ENCODE data around the gene SH2D1B.

The SH2D1B gene

DNA sequence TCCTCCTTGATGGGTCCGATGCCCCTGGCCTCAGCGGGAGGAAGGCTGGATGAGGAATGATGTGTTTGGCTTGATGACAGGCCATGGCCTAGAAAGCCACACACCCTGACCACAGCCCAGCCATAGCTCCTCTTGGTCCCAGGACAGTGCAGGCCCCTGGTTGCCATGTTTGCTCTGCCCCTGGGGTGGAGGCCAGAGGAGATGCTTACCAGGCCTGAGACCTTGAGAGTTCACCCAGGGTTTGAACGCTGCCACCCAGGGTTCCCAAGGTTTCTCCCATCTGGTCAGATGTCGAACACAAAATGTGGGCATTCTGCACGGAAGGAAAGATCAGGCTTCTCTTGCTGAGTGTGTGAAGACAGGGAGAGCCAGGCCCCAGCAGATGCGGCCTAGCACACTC, 27.8 kb downstream of the SH2D1B start:
- DNase-seq (ENCODE audit: insufficient read length, low spot score) (no peak), FAIRE-seq (no peak)
- TF ChIP-seq TAF1 (IDR thresholded peaks at IDR 0.05; ENCODE audit: low read depth, low read length) (no peak), SPI1 (IDR thresholded peaks at IDR 0.05; ENCODE audit: low read depth, low read length) (no peak), POLR2A (IDR thresholded peaks at IDR 0.05; ENCODE audit: low read depth, low read length) (no peak), POLR2AphosphoS5 (IDR thresholded peaks at IDR 0.05; ENCODE audit: low read depth, low read length) (no peak), PAX5 (IDR thresholded peaks at IDR 0.05; ENCODE audit: insufficient read depth, low read length, severe bottlenecking) (no peak), POU2F2 (IDR thresholded peaks at IDR 0.05; ENCODE audit: low read depth, low read length) (no peak)

GRCh38 chr1:162383516-162383915, 28.4 kb downstream of the SH2D1B start:
- TF ChIP-seq POLR2A (IDR thresholded peaks at IDR 0.05; ENCODE audit: low read depth, low read length) (no peak), POU2F2 (IDR thresholded peaks at IDR 0.05; ENCODE audit: low read depth, low read length) (no peak), TAF1 (IDR thresholded peaks at IDR 0.05; ENCODE audit: low read depth, low read length) (no peak), POLR2AphosphoS5 (IDR thresholded peaks at IDR 0.05; ENCODE audit: low read depth, low read length) (no peak), SPI1 (IDR thresholded peaks at IDR 0.05; ENCODE audit: low read depth, low read length) (no peak), PAX5 (IDR thresholded peaks at IDR 0.05; ENCODE audit: insufficient read depth, low read length, severe bottlenecking) (no peak)
- FAIRE-seq (no peak), DNase-seq (ENCODE audit: insufficient read length, low spot score) (no peak)

GRCh38 chr1:162383091-162383490, 28.8 kb downstream of the SH2D1B start:
- no peak for TF ChIP-seq PAX5 (IDR thresholded peaks at IDR 0.05; ENCODE audit: insufficient read depth, low read length, severe bottlenecking)
- no peak for TF ChIP-seq POLR2AphosphoS5 (IDR thresholded peaks at IDR 0.05; ENCODE audit: low read depth, low read length)
- no peak for TF ChIP-seq POLR2A (IDR thresholded peaks at IDR 0.05; ENCODE audit: low read depth, low read length)
- no peak for TF ChIP-seq TAF1 (IDR thresholded peaks at IDR 0.05; ENCODE audit: low read depth, low read length)
- TF ChIP-seq POU2F2 (IDR thresholded peaks at IDR 0.05; ENCODE audit: low read depth, low read length) = no peak
- TF ChIP-seq SPI1 (IDR thresholded peaks at IDR 0.05; ENCODE audit: low read depth, low read length) = no peak
- DNase-seq (ENCODE audit: insufficient read length, low spot score) = no peak
- no peak for FAIRE-seq

DNA sequence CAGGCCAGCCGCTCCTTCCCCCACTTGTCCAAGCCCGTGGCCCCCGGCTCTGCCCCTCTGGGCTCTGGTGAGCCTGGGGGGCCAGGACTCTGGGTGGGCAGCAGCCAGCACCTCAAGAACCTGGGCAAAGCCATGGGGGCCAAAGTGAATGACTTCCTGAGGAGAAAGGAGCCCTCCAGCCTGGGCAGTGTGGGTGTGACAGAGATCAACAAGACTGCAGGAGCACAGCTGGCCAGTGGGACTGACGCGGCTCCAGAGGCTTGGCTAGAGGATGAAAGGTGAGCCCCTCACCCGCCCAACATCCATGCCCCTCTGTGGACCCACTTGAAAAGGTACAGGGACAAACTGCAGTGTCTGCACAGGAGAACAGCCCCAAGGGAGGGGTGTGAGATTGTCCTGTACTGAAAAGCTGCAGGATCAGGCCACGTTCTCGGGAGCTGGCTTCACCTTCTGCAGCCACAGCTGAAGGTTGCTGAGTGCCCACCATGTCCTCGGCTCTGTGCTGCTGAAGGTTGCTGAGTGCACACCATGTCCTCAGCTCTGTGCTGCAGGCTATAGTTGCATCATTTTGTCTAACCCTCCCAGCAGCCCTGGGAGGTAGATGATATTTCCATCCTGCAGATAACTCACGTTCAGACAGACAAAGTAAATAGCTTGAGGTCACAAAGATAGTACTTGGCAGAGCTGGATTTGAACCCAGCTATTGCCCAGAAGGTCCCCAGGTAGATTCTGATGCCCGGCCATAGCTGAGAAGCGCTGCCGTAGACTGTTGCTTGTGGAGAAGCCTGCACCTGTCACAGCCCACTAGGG, 29.8 kb downstream of the SH2D1B start:
- no peak for FAIRE-seq
- DNase-seq (ENCODE audit: insufficient read length, low spot score) = no peak
- TF ChIP-seq POU2F2 (IDR thresholded peaks at IDR 0.05; ENCODE audit: low read depth, low read length) (no peak), POLR2A (IDR thresholded peaks at IDR 0.05; ENCODE audit: low read depth, low read length) (no peak)

DNA sequence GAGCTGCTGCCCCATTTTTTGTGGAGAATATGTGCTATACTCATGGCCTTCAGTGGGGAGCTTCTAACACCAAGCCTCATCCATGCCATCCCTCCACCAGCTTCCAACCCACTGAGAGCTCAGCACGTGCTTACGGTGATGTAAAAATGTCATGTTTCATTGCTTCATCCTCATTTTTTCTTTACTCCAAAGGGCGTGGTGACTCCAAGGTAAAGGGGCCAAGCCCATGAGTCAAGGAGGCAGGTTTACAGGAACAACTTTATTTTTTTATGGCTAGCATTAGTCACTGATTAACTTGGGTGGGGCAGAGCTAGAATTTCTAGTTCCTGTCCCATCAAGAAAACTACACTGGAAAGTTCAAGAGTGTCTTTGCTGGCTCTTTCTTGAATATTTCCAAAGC, 30.6 kb downstream of the SH2D1B start, which contains the start of gene C1orf226:
C1orf226 (plus strand) TSS at position 346 of the 400 bp plus-strand sequence. CDS start 174 bp downstream, outside the sequence.
- FAIRE-seq (no peak), DNase-seq (ENCODE audit: insufficient read length, low spot score) (no peak)

DNA sequence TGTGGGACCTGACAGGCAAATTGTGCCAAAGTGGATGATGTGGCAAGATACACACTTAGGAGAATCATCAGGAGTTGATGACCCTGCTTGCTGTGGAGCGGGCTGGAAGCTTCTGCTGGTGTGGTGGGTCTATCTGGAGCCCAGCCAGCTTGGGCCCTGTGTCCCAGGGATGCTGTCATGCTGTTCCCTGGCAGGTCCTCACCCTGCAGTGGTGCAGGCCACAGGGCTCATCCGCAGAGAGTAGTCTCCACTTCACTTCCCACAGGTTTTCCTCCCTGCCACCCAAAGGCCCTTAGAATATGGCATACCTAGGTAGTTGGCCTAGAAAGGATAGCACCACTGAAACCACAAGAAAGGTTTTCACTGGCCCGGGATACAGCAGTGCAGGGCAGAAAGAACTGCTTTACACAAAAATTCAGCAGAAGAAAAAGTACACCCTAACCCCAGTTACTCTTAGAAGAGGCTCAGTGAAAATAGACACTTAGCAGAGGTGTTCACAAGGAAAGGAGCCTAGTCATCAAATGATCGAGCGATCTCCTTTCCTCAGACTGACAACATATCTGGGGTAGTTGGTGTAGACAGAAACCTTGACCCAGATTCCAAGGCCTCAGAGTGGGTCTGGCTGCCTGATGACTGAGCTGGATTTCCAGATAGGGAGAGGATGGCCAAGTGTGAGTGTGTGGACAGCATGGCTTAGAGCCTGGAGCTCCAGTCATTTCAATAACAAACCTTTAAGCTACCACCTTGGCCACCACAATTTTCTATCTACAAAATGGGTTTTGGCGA, 31.7 kb downstream of the SH2D1B start:
- FAIRE-seq (no peak), DNase-seq (ENCODE audit: insufficient read length, low spot score) (no peak)
- TF ChIP-seq SPI1 (IDR thresholded peaks at IDR 0.05; ENCODE audit: low read depth, low read length) = no peak
- TF ChIP-seq POLR2AphosphoS5 (IDR thresholded peaks at IDR 0.05; ENCODE audit: low read depth, low read length) = no peak
- TF ChIP-seq TAF1 (IDR thresholded peaks at IDR 0.05; ENCODE audit: low read depth, low read length) = no peak
- no peak for TF ChIP-seq PAX5 (IDR thresholded peaks at IDR 0.05; ENCODE audit: insufficient read depth, low read length, severe bottlenecking)
- no peak for TF ChIP-seq POU2F2 (IDR thresholded peaks at IDR 0.05; ENCODE audit: low read depth, low read length)
- no peak for TF ChIP-seq POLR2A (IDR thresholded peaks at IDR 0.05; ENCODE audit: low read depth, low read length)

More for the DNA sequence above, 30.6 kb downstream of the SH2D1B start, which contains the start of gene C1orf226:
- TF ChIP-seq SPI1 (IDR thresholded peaks at IDR 0.05; ENCODE audit: low read depth, low read length) (no peak), PAX5 (IDR thresholded peaks at IDR 0.05; ENCODE audit: insufficient read depth, low read length, severe bottlenecking) (no peak), TAF1 (IDR thresholded peaks at IDR 0.05; ENCODE audit: low read depth, low read length) (no peak), POU2F2 (IDR thresholded peaks at IDR 0.05; ENCODE audit: low read depth, low read length) (no peak), POLR2AphosphoS5 (IDR thresholded peaks at IDR 0.05; ENCODE audit: low read depth, low read length) (no peak), POLR2A (IDR thresholded peaks at IDR 0.05; ENCODE audit: low read depth, low read length) (no peak)

DNA sequence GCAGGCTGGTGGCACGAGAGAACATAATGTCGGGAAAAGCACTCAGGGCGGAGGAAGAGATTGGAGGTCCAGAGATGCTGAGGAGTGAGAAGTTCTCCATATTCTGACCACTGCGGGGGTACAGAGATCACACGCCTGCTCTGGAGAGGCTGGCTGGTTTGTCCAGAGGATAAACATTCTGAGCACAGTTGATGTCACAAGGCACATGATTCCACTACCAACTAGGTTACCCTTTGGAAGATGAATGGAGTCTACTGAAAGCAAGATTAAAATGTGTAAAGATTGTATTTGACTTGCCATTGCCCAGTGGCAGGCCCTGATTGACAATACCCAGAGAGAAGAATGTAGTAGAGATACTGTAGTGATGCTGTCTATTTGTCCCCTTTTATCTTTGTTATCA, 35.2 kb downstream of the SH2D1B start, which contains the start of gene SPATA46:
SPATA46 (minus strand) TSS at position 164 of the 400 bp plus-strand sequence; CDS start at position 100, 64 bp downstream.
- no peak for FAIRE-seq
- TF ChIP-seq TAF1 (IDR thresholded peaks at IDR 0.05; ENCODE audit: low read depth, low read length) (no peak), SPI1 (IDR thresholded peaks at IDR 0.05; ENCODE audit: low read depth, low read length) (no peak), POLR2AphosphoS5 (IDR thresholded peaks at IDR 0.05; ENCODE audit: low read depth, low read length) (no peak), PAX5 (IDR thresholded peaks at IDR 0.05; ENCODE audit: insufficient read depth, low read length, severe bottlenecking) (no peak), POLR2A (IDR thresholded peaks at IDR 0.05; ENCODE audit: low read depth, low read length) (no peak)

DNA sequence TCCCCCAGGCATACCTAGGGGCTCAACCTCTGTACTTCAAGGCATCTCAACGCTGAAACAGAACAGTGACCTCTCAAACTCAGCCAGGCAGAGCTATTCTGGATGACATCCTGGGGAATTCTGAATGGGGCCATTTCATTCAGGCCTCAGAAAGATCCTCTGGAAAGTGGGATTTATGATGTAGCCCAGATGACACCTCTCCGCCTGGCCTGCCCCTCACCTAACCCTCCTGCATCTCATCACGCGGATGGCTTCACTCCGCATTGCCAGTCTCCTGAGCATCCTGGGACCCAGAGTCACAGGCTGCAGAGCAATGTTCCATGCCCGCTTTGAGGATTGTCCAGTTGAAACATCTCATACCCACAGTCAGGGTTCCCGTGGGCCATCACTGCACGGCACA, 36.5 kb downstream of the SH2D1B start:
- no peak for DNase-seq (ENCODE audit: insufficient read length, low spot score)
- no peak for FAIRE-seq

More for the DNA sequence above, 35.2 kb downstream of the SH2D1B start, which contains the start of gene SPATA46:
- DNase-seq (ENCODE audit: insufficient read length, low spot score) = no peak

GRCh38 chr1:162374406-162374805, 37.5 kb downstream of the SH2D1B start:
- no peak for TF ChIP-seq POLR2A (IDR thresholded peaks at IDR 0.05; ENCODE audit: low read depth, low read length)
- TF ChIP-seq TAF1 (IDR thresholded peaks at IDR 0.05; ENCODE audit: low read depth, low read length) = no peak
- TF ChIP-seq POLR2AphosphoS5 (IDR thresholded peaks at IDR 0.05; ENCODE audit: low read depth, low read length) = no peak
- no peak for TF ChIP-seq POU2F2 (IDR thresholded peaks at IDR 0.05; ENCODE audit: low read depth, low read length)
- TF ChIP-seq PAX5 (IDR thresholded peaks at IDR 0.05; ENCODE audit: insufficient read depth, low read length, severe bottlenecking) = no peak
- no peak for TF ChIP-seq SPI1 (IDR thresholded peaks at IDR 0.05; ENCODE audit: low read depth, low read length)
- DNase-seq (ENCODE audit: insufficient read length, low spot score) (no peak), FAIRE-seq (no peak)

More for the DNA sequence above, 36.5 kb downstream of the SH2D1B start:
- no peak for TF ChIP-seq POU2F2 (IDR thresholded peaks at IDR 0.05; ENCODE audit: low read depth, low read length)
- no peak for TF ChIP-seq POLR2AphosphoS5 (IDR thresholded peaks at IDR 0.05; ENCODE audit: low read depth, low read length)
- no peak for TF ChIP-seq PAX5 (IDR thresholded peaks at IDR 0.05; ENCODE audit: insufficient read depth, low read length, severe bottlenecking)

All from GM12891 (cell line).